HG03575 (cell line): ENCODE results near the gene ALPI.
"Not testable (repeated sequence)": the region's sequence is repeated elsewhere in the genome, so short reads cannot be mapped to it uniquely, and the experiment has no call there.

ENCODE experiments used
- ATAC-seq: cut with Tn5 transposase; IDR thresholded peaks from one replicate; pipeline ENCODE4 v1.9.1; 2021; ENCODE audit not compliant: unreplicated experiment, insufficient number of reproducible peaks, low FRiP score; ENCODE audit errors: extremely low read depth

Gene ALPI

DNA sequence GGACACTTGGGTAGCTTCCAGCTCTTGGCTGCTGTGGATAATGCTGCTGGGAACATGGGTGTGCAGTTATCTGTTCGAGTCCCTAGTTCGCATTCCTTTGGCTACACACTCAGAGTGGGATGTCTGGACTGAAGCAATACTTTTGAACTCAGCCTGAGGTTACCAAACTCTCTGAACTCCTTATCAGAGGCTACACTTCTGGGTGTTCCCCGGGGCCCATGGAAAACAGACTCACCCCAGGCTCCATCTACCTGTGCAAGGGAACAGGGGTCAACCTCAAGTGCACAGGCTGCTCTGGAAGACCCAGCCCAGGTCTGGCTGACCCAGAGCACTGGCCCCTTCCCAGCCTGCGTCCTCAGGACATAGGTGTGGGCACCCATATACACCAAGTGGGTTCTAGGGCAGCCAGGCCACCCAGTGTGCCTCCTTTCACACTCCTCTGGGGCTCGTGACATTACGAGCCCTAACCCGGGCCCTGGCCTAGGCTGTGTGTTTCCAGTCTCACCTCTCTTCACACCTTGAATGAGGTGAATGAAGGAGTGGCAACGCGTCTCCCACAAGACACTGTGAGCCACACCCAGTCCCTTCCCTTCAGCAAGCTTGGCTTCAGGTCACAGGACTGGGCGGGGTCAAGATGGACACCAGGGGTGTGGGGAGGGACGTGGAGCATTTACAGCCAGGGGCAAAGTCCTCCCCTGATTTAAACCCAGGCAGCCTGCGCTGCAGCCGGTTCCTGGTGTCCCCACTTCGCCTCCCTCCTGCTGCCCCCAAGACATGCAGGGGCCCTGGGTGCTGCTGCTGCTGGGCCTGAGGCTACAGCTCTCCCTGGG, at the start of gene ALPI:
ALPI (plus strand) TSS at position 728 of the 830 bp plus-strand sequence; CDS start at position 775, 47 bp downstream.
- no peak for ATAC-seq

DNA sequence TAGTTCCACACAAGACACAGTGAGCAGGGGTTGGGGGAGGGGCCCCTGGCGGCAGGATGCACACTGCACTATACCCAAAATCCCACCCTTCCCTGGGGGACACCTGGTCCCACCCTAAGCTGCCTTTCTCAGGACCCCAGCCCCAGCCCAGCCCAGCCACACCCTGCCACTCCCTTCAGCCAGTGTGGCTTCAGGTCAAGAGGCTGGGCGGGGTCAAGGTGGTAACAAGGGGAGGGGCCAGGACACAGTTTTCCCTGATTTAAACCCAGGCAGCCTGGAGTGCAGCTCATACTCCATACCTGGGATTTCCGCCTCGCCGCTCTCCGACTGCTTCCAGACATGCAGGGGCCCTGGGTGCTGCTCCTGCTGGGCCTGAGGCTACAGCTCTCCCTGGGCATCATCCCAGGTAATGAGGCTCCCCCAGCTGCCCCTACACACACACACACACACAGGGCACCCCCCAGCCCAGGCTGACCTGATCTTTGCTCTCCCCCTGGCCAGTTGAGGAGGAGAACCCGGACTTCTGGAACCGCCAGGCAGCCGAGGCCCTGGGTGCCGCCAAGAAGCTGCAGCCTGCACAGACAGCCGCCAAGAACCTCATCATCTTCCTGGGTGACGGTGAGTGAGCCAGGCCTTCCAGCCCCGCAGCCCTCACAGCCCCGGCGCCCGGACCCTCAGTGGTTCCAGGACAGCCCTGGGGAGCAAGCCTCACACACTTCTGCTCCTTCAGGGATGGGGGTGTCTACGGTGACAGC, 49.2 kb upstream of the ALPI start, which contains the start of gene ALPG:
ALPG (plus strand) TSS at position 289 of the 755 bp plus-strand sequence; CDS start at position 340, 51 bp downstream.
- no peak for ATAC-seq

DNA sequence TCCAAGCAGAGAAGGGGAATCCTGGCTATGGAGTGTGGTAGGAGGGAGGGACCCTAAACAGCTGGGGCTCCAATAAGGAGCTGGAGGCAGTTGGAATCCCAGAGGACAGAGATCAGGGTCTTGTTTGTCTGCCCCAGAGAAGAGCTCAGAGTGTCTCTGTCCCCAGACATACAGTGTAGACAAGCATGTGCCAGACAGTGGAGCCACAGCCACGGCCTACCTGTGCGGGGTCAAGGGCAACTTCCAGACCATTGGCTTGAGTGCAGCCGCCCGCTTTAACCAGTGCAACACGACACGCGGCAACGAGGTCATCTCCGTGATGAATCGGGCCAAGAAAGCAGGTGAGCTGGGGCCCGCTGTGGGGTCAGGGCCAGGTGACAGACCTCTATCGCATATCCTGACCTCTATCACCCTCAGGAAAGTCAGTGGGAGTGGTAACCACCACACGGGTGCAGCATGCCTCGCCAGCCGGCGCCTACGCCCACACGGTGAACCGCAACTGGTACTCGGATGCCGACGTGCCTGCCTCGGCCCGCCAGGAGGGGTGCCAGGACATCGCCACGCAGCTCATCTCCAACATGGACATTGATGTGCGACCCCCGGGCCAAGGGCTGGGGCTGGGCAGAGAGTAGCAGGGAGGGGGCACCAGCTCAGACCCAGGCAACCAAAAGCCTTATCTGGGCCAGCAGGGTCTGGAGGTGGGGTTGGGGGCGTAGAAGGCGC, 48.4 kb upstream of the ALPI start:
- not testable (repeated sequence) for ATAC-seq

DNA sequence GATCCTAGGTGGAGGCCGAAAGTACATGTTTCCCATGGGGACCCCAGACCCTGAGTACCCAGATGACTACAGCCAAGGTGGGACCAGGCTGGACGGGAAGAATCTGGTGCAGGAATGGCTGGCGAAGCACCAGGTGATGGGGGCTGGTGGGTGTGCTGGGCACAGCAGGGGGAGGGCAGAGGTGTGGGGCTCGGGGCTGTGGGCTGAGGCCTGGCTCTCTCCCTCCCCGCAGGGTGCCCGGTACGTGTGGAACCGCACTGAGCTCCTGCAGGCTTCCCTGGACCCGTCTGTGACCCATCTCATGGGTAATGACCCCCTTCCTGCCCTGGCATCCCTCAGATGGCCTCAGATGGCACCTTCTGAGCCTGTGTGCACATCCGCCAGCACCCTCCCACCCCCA, 47.7 kb upstream of the ALPI start:
- not testable (repeated sequence) for ATAC-seq

DNA sequence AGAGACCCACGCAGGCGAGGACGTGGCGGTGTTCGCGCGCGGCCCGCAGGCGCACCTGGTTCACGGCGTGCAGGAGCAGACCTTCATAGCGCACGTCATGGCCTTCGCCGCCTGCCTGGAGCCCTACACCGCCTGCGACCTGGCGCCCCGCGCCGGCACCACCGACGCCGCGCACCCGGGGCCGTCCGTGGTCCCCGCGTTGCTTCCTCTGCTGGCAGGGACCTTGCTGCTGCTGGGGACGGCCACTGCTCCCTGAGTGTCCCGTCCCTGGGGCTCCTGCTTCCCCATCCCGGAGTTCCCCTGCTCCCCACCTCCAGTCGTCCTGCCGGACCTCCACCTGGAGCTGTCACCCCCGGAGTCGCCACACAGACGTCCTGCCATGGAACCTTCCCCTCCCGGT, 46.3 kb upstream of the ALPI start:
- ATAC-seq = not testable (repeated sequence)

DNA sequence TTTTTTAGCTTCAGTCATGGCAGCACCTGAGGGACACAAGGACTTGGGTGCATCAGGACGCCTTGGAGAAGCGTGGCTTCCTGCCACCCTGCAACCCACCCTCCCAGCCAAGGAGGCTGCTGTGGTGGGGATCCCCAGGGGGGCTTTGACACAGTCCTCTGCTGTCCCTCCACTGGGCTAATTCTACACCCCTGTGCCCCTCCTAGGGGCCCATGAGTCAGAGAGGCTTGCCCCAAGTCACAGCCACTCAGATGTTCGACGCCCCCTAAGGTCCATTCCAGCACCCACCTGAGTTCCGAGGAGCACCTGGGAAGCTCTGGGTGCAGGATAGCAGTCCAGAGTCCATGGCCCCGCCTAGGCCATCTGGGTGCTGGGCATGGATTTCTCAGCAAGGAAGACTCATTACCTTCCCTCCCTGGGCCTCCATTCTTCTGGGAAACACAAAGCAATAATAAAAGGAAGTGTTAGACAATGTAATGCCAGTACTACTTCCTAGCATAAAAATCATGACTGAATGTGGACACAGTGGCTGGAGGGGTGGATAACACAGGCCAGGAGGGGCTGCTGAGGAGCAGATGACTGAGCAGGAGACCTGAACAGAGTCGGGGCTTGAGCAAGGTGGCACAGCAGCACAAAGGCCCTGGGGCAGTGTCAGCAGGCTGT, 45.6 kb upstream of the ALPI start:
- no peak for ATAC-seq

DNA sequence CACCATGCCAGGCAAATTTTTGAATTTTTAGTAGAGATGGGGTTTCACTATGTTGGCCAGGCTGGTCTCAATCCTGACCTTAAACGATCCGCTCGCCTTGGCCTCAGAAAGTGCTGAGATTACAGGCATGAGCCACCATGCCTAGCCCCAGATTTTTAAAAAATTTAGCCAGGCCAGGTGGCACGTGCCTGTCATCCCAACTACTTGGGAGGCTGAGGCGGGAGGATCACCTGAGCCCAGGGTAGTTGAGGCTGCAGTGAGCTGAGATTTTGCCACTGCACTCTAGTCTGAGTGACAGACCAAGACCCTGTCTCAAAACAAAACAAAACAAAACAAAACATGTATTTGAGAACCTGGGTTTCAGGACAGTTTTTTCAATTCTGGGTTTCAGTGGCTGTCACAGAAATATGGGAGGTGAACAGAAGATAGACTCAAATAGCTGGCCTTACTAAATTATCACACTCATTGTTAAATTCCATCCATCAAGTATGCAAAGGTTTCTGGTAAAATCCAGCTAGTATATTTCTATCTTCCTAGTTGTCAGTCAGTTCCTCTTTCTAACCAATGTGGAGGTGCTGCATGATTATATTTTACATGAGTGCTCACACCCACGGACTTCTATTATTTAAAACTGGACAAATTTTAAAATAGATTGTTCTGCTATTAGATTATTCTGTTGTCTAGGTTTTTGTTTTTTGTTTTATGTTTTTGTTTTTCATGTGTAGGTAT, 43.9 kb upstream of the ALPI start:
- ATAC-seq = no peak

DNA sequence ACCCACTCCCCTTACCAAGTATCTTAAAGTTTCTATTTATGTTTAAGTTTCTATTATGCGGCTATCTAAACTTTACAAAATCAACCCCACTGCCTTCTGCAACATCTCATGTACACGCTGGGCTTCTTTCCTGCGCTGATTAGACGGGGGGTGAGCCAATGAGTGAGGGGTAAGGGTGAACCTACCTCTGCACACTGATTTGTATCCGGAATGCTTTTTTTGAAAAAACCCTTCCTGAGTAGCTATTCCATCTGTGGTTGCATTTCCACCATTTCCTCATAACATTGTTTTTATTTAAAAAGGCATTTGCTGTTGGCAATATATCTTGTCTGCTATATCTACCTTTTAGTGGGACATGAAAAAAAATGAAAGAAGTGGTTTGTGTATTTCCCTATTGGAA, 43.0 kb upstream of the ALPI start:
- ATAC-seq = no peak

DNA sequence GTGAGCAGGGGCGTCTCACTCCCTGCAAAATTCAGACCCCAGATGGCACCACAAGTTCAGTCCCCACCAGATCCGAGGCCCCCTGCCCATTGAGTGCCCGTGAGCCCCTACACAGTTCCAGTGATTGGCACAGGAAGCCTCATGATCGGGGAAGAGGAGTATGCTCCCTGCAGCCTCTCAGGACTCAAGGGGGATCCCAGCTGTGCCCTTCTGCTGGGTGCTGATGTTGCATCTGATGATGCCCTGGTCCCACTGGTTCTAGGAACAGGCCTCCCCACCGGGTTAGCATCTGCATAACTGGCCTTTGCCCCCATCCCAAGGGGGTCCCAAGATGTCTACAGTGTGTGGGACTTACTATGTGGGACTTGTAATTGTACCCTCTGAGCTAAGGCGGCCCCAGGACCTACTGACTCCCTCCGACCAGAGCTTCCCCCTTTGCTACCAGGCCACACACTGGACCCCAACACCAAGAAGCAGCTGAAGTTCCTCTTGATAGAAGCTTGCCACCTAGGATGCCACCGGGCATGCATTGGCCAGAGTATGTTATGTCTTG, 40.7 kb upstream of the ALPI start:
- ATAC-seq = no peak

DNA sequence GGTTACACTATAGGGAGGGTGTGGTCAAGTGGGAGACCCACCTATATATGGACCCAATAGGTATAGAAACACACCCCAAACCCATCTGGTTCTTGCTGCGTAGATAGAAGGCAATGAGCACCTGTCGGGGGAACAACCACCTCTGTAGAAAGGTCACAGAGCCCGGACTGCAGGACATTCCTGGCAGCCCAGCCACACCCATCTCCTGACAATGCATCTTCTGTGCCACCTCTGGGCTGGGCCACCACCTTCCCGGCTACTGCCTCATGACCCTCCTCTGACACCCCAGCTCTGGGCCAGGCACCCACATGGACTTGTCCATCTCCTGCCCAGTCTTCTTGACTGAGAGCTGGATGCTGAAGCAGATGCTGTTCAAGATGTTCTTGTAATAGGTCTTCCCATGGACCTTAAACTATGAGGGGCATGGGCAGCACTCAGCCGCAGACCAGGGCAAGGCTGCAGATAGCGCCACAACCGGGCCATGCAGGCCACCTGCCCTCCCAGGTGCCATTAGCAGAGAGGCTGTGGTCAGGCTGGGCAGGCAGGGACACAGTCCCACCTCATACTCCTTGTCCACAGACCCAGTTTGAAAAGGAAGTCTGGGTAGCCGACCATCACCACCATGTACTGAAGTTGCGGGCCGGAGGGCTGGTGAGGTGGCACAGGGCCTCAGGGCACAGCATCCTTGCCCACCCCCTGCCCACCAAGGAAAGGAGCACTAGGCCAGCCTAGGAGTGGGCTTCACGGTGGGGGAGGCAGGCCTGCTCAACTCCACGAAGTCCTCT, 40.0 kb upstream of the ALPI start:
- no peak for ATAC-seq

DNA sequence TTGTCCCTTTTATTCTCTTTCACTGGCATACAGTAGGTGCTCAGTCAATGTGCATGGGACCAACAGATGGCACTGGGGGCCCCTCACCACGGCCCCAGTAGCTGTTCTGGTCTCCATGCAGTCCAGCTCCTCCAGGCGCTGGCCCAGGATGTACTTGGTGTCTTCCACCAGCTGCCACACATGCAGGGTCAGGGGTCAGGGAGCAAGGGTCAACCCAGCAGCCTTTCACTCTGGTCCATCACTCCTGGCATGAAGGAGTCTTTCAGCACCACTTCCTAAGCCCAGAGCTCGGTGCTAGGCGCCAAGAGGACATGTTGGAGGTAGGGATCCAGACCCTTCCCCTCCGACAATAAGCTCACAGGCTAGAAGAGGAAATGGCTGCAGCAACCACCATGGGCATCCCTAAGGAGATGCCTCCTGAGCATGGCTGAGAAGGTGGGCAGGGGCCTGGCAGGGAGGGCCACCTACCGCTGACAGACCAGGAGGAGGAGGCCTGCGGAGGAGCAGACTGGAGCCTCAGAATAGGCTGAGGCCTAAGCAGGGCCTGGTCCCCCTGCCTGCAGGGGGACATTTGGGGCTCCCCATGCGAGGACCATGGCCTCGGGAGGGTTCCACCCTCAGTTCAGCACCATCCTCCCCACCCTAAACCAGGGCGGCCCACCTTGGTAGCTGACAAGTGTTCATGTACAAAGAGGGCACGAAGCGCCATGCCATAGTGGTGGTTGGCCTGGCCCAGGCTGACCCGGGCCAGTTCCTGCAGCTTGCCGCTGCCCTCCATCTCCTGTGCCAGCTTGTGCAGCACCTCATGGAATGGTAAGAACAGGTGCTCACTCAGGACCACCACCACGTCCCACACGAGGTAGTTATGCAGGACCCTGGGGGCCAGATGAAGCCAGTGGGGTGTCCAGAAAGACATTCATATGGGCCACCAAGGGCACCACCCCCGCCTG, 39.2 kb upstream of the ALPI start:
- ATAC-seq = no peak

DNA sequence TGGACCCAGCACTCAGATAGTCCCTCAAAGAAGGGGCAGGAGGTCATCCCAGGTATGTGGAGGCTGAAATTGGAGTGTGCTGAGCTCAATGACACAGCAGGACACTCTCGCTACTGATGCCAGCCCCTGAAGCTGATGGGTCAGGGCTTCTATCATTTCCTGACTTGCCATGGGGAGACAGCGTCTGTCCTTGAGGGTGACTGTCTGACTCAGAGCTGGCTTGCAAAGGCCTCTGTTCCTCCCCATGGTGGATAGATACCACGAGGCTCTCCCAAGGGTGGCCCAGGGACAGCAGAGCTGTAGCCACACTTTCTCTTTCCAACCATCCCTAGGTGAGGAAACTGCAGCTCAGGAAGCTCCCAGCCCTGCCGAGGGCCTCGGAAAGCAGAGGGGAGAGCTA, 38.5 kb upstream of the ALPI start:
- no peak for ATAC-seq

DNA sequence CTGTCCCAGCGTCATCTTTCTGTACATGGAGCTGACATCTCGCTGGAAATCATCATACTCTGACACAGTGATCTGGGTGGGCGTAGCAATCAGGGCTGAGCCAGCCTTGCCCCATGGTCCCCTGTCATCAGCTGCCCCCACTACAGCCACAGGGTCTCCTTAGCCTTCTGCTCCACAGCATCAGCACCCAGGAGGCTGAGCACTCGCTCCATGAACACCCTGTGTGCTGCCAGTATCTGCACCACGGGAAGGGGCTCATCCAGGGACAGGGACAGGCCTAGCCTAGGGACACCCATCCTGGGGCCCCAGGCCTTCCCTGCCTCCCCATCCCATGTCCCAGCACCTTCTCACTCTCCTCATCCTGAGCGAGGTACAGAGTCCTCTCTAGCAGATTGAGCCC, 37.9 kb upstream of the ALPI start:
- no peak for ATAC-seq

DNA sequence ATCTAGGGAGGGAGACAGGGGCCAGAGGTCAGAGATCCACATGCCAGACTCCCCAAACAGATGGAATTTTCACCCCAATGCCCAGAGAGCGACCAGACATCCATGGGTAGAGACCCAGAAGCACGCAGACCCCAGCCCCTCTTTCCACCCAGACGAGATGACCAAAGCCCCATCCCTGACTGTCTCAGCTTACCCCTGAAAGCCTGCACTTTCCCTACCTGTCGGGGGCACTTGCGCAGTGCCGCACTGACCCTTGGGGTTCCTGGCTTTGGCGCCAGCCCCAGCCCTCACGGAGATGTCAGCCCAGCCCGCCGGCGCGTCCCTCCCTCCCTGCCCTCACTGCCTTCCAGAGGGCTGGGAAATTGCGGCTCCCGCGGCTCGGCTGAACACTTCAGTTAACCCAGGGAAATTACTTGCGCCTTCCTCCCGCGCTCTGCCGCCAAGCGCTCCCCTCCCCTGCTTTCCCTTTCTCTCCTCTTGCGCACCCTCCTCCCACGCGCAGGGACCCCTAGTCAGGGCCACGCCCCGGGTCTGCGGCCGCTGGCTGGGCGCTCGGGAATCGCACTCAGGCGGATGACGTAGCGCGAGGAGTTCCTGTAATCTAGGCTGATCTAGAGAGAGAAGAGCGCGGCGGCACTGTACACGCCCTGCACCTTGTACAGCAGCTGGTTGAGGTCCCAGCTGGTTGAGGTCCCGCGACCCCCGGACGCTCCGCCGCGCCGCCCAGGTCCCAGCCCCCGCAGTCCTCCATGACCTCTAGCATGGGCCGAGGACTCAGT, 37.3 kb upstream of the ALPI start:
- no peak for ATAC-seq

DNA sequence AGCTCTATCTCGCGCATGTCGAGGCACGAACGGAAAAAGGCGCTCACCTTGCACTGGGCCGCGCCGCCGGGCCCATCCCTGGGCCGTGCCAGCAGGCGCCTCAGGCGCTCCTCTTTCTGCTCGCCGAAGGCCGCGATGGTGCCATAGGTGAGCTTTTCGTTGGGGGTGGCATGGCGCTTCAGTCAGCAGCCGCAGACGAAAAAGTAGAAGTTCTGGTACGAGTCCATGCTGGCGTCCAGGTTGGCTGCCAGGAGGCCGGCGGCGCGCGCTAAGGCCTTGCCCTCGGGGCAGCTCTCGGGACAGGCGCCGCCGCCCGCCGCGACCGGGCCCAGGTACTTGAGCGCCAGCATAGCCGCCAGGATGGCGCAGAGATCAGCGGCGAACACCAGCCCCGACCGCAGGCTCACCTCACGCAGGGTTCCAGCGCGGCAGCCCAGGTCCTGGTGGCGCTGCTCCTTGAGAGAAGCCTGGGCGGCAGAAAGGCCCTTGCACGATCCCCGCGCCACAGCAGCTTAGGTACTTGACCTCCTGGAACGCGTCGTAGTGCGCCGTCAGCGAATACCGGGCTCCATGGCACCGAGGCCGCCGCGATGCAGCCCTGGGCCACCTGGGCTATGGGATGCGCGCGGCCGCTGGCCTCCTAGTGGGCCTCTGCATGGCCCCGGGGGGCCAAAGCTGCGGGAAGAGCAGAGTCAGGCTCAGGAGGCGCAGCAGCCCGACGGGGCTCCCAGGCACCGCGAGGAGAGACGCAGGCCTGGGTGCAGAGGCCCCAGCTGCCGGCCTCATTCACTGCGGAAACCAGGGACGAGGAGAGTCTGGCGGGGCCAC, 36.5 kb upstream of the ALPI start:
- ATAC-seq = no peak
